ENCODE results near the gene CEP162. TPM values are rescaled to one million over a fixed set of nuclear protein-coding genes. Genes with fewer than 3 reads are reported as not detected.
"Not testable (repeated sequence)": the region's sequence is repeated elsewhere in the genome, so short reads cannot be mapped to it uniquely, and the experiment has no call there.

Gene CEP162
- polyA plus RNA-seq, 4 donors: 15.9 to 25.0 (median 19.8) TPM

- DNase-seq (ENCODE audit: low read depth in 4 of 4, low spot score in 2 of 4): no peak
Observed at GRCh38 chr6:84095156-84095555, 132.3 kb downstream of the CEP162 start.

- no peak for DNase-seq (ENCODE audit: low read depth in 4 of 4, low spot score in 2 of 4)
Observed at GRCh38 chr6:84093441-84094435, 133.7 kb downstream of the CEP162 start.

- DNase-seq (ENCODE audit: low read depth in 4 of 4, low spot score in 2 of 4): no peak
Observed at GRCh38 chr6:84089552-84089951, 137.9 kb downstream of the CEP162 start.

- no peak for DNase-seq (ENCODE audit: low read depth in 4 of 4, low spot score in 2 of 4)
Observed at GRCh38 chr6:84089081-84089480, 138.4 kb downstream of the CEP162 start.

GRCh38 chr6:84086545-84087429 lies 140.7 kb downstream of the CEP162 start:
- no peak for DNase-seq (ENCODE audit: low read depth in 4 of 4, low spot score in 2 of 4)

- no peak for DNase-seq (ENCODE audit: low read depth in 4 of 4, low spot score in 2 of 4)
Observed at GRCh38 chr6:84086056-84086455, 141.4 kb downstream of the CEP162 start.

- DNase-seq (ENCODE audit: low read depth in 4 of 4, low spot score in 2 of 4): not testable (repeated sequence)
Observed at GRCh38 chr6:84084705-84085104, 142.7 kb downstream of the CEP162 start.

- no peak for DNase-seq (ENCODE audit: low read depth in 4 of 4, low spot score in 2 of 4)
Observed at GRCh38 chr6:84082689-84083265, 144.7 kb downstream of the CEP162 start.

- DNase-seq (ENCODE audit: low read depth in 4 of 4, low spot score in 2 of 4): no peak
Observed at GRCh38 chr6:84081222-84081621, 146.2 kb downstream of the CEP162 start.

- no peak for DNase-seq (ENCODE audit: low read depth in 4 of 4, low spot score in 2 of 4)
Observed at GRCh38 chr6:84078335-84078734, 149.1 kb downstream of the CEP162 start.

- DNase-seq (ENCODE audit: low read depth in 4 of 4, low spot score in 2 of 4): no peak
Observed at GRCh38 chr6:84077645-84078044, 149.8 kb downstream of the CEP162 start.

- DNase-seq (ENCODE audit: low read depth in 4 of 4, low spot score in 2 of 4): peak in 2 of 4 donors; percentile 13 to 16
Observed at GRCh38 chr6:84074988-84075781, 152.3 kb downstream of the CEP162 start.

Other genes starting within 250 kb of the CEP162 start
- gene MRAP2, start 193.9 kb downstream of the CEP162 start, polyA plus RNA-seq (ENCODE audit: insufficient read length in 4 of 4): 1 to 10 TPM; 2.3 to 4.1 (median 3.3) TPM

All from left renal cortex interstitium (tissue), 4 donors.